Liver (tissue), 3 donors: Measurements from ENCODE around the gene PAX7.

Experiments used
- CTCF ChIP-seq: fragments of 150-350 bp; IDR thresholded peaks from 2 replicates; pipeline ENCODE4 v1.5.1; 2017; ENCODE audit warnings: improper control_type of control experiment, low read depth, low read length; ENCODE audit not compliant: missing input control
- EGR1 ChIP-seq, 2 donors: IDR thresholded peaks; 2 replicates each; pipeline ENCODE4 v1.6.1; 2016 to 2018; ENCODE audit warnings: antibody characterized with exemption in 2 of 2, low read depth in 2 of 2
- GABPA ChIP-seq, 2 donors: IDR thresholded peaks in 1 of 2; conservative IDR thresholded peaks in 1 of 2; 2 replicates each; pipeline ENCODE4 v1.6.1; 2016; ENCODE audit warnings: antibody characterized with exemption in 2 of 2, mild to moderate bottlenecking in 1 of 2, moderate library complexity in 1 of 2
- JUND ChIP-seq, 2 donors: IDR thresholded peaks; 2 replicates each; pipeline ENCODE4 v1.6.1; 2016; ENCODE audit warnings: antibody characterized with exemption in 2 of 2
- MAX ChIP-seq: IDR thresholded peaks from 2 replicates; pipeline ENCODE4 v1.6.1; 2016; ENCODE audit warnings: antibody characterized with exemption
- RAD21 ChIP-seq, 2 donors: IDR thresholded peaks; 2 replicates each; pipeline ENCODE4 v1.6.1; 2016; ENCODE audit warnings: antibody characterized with exemption in 2 of 2, mild to moderate bottlenecking in 2 of 2
- REST ChIP-seq: IDR thresholded peaks from 2 replicates; pipeline ENCODE4 v1.6.1; 2016; ENCODE audit warnings: antibody characterized with exemption, mild to moderate bottlenecking
- SP1 ChIP-seq: IDR thresholded peaks from 2 replicates; pipeline ENCODE4 v1.6.1; 2018; ENCODE audit warnings: antibody characterized with exemption, mild to moderate bottlenecking
- TAF1 ChIP-seq: conservative IDR thresholded peaks from 2 replicates; pipeline ENCODE4 v1.6.1; 2016; ENCODE audit warnings: antibody characterized with exemption, mild to moderate bottlenecking
- YY1 ChIP-seq: IDR thresholded peaks from 2 replicates; pipeline ENCODE4 v1.6.1; 2016; ENCODE audit warnings: antibody characterized with exemption, mild to moderate bottlenecking
- ZBTB33 ChIP-seq: IDR thresholded peaks from 2 replicates; pipeline ENCODE4 v1.6.1; 2016; ENCODE audit warnings: antibody characterized with exemption
- donor health status: healthy.
- donor health status: healthy.

GRCh38 chr1:18792747-18793146, 162.1 kb downstream of the PAX7 start:
- TF ChIP-seq MAX (no peak), CTCF (no peak), RAD21 (IDR thresholded peaks at IDR 0.05) (no peak), JUND (IDR thresholded peaks at IDR 0.05) (no peak), ZBTB33 (no peak), REST (no peak), SP1 (no peak), TAF1 (no peak), EGR1 (IDR thresholded peaks at IDR 0.05; ENCODE audit: low read depth in 2 of 2) (no peak), GABPA (IDR thresholded peaks at IDR 0.05 in 1 of 2, conservative IDR thresholded peaks at IDR 0.05 in 1 of 2) (no peak), YY1 (no peak)
